Islet precursor cell (in vitro differentiated cells): ENCODE data around the gene LIN28B.

Experiments
- DNase-seq: peaks from one replicate; pipeline ENCODE4 v3.0.0-alpha.2; 2018

The LIN28B gene

DNA sequence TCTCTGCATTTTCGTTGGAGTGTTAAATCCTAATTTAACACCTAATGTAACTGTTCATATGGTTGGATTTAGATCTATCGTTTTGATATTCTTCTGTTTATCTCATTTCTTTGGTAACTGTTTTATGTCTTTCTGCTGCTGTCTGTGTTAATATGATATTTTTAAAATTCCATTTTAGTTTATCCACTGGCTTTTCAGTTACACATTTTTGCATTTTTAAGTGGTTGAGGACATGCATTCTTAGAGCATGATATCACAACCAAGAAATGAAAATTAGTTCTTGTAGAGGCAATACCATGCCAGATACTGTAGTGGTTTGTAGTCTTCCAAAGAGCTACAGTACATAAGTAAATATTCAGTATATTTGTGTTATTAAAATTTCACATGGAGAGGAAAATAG lies 58.6 kb downstream of the LIN28B start:
- DNase-seq: no peak

DNA sequence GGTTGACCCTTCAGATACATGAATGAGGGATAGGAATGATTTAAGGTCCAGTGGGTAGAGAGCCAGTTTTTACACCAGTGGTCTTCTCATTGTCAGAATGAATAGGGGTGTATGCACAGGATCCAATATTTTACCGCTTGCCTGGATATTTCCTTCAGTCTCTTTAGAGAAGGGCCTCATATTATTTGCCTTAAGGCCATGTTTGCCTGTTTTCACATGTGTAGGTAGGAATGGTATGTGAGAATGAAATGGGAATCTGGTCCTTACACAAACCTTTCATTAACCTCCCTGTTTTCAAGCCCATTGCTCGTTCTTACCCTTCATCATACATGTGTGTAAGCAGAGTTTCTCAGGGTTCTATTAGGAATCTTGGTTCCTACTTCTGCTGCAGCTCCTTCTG lies 62.4 kb downstream of the LIN28B start:
- no peak for DNase-seq

DNA sequence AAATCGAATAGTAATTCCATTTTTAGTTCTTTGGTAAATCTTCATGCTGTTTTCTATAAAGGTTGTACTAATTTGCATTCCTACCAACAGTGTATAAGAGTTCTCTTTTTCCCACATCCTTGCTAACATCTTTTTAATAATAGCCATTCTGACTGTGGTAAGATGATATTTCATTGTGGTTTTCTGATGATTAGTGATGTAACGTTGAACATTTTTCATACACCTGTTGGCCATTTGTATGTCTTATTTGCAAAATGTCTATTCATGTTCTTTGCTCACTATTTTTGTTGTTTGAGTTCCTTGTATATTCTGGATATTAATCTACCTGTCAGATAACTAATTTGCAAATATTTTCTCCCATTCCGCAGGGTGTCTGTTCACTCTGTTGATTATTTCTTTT lies 64.5 kb downstream of the LIN28B start:
- DNase-seq: no peak

DNA sequence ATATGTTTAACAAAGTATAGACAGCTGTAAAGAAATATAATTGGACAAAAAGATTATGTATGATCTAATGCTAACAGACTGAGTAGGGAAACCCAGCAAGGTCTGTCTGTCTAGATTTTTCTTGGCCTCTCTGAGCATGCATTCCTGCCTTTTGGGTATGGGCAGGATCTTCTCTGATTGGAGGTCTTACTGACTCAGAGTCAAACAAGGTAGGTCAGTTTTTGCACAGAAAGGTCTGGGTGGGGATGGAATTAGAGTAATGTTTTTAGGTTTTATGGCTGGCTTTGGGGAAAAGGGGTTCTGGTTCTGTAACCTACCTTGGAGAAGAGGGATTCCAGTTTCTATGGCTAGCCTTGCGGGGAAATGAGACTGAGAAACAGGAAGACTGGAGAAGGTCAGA lies 65.5 kb downstream of the LIN28B start:
- peak; percentile 67 for DNase-seq

DNA sequence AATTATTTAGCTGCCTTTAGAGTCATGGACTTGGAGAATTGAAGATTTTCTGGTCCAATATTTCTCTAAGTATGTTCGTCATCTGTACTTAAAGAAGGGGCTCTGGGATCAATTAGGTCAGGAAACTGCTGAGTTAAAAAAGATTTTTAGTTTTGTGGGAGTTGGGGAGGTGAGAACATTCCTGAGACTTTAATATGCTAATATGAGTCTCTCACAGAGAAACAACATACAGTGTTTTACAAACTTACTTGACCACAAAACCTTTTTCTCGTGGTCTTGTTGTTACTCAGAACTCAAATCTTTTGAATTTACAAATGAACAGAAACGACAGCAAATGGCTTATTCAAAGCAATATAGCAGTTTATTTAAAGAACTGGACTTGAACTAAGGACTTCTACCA lies 67.9 kb downstream of the LIN28B start:
- DNase-seq: no peak

DNA sequence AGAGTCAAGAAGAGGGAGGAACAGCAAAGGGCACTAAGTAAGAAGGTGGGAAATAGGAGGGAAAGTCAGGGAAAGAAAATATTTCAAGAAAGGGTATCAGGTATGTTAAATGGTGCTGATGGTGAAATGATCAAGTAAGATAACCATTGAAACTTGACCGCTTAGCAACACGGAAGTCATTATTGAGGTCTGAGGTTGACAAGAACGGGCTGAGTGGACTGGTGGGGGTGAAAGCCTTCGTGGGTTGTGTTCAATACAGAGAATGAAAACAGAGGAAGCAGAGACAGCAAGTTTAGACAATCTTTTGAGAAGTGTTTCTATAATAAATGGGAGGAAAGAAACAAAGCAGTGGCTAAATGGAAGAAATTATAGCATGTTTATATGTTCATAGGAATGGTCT lies 72.0 kb downstream of the LIN28B start:
- DNase-seq: no peak

DNA sequence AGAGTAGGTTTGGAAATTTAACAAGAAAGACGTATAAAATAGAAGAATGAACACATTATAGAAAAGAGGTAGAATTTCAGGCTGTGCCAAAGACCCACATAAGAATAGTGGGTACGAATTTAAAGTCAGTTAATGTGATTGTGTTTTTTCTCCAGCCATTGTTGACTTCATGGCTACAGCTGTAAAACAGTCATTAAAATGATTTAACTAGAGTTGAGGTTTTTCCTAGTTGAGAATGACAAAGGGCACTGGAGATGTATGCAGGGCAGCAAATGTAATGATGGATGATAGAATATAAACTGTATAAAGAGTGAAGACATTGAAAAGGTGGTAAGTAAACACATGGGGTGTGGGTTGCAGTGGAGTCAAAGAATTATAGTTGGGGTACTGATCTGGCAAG lies 72.7 kb downstream of the LIN28B start:
- DNase-seq: no peak

DNA sequence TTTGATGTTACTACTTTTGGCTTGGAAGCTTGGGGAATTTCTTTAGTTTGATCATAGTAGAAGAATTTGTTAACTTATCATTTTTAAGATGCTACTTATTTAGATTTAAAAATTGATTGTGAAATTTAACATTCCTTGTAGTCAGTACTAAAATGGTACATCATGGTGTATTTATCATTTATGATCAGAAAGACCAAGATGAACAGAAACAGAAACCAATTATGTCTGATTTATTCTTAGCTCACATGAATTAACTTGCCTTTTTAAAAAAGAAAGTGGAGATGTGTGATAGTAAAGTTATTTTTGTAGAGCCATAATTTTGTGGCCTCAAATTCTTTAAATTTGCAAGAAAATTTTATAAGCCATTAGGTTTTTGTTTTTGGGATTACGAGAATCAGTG lies 77.6 kb downstream of the LIN28B start:
- DNase-seq: no peak

DNA sequence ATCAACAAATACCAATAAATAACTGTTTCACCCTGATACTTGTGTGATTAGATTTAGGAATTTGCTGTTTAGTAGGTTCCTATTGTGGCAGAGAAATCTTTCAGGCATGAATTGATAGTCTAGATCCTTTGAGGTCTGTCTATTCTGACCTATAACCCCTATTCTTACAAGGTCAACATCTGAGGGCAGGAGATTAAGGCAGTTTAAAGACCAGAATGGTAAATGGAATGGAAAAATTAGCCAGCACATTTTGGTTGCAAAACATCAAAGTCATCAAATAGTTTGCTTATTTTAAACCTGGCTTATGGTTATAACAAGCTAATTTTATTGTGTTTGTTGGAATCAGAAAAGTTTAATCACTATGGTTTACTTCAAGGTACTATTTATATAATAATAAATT lies 78.4 kb downstream of the LIN28B start:
- no peak for DNase-seq

DNA sequence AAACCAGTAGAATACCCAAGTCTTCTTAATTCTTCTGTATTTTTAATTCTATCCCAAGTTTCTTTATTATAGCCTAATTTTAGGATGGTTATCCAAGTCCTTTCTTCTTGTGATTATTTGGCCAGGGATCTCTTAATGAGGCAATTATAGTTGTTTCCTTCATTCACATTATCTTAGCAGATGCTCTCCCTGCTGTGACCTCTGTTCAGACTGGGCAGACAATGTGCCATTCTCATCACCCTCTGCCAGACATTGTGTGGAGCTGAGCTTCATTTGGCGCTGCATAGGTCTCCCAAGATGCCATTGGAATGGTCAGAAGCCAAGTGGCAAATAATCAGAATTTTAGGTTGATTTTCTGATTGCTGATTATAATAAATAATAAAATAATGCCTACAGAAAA lies 79.4 kb downstream of the LIN28B start:
- DNase-seq: no peak

DNA sequence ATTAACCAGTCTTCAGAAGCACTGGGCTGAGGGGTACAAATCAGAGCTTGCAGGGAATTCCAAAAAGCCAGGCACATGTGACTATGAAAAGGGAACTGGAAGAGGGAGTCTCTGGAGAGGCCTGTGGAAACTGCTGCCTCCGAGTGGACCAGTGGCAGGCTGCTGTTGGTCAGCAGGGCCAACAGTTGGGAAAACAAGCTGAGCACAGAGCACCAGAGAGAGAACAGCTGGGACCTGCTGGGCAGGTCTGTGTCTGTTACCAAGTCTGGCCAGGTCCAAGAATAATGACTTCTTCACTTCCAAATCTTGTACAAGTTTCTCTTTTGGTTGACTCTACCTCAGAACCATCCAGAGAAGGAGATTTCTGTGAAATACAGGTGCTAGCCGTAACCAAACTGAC lies 81.4 kb downstream of the LIN28B start:
- DNase-seq: peak; percentile 87

DNA sequence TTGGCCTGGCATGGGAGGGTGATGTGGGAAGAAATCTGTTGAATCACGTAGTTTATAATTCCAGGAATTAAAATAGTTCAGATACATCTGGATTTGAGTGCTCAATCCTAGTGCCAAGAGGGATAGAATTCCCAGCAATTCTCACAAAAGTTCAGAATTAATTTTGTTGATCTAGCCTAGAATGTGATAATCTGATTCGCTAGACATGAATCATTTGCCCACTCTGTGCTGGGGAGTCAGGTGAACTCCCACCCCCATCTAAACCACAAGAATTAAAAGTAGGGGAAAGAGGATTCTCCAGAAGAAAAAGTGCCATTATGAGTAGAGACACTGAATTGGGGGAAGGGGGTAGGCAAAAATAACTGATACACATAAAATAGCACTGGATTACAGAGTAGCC lies 85.0 kb downstream of the LIN28B start:
- no peak for DNase-seq

DNA sequence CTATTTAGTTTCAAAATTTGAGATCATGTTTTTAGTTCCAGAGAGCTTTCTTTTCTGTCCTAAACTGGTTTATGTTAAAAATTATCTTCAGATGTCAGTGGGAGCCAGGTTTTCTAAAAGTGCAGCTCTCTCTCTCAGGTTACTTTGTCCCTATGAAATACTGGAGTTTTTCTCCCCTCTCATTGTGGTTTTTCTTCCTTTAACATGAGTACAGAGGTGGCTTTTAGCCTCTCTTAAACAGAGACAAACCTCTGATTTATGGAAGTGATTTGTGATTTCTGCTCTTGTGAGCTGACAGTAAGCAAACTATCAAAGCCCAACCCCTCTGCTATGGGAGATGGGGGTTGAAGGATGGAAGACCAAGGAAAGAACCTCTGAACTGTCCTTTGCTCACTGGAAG lies 85.7 kb downstream of the LIN28B start:
- no peak for DNase-seq

DNA sequence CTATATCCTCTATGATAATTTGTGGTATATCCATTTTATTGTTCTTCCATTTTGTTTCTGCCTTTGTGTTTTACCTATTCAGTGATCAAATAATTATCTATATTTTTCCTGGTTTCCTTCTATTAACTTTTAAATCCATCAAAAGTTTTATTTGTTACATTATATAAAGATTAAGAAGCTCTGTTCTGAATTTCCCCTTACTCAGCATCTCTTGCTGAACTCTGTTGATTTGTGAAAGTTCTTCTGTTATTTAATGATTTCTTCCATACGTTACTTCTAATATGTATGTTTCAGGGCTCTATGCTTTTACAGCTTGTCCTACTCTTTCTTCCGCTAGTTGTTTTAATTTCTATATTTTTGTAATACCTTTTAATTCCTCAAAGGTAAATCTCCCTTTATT lies 87.1 kb downstream of the LIN28B start:
- no peak for DNase-seq

DNA sequence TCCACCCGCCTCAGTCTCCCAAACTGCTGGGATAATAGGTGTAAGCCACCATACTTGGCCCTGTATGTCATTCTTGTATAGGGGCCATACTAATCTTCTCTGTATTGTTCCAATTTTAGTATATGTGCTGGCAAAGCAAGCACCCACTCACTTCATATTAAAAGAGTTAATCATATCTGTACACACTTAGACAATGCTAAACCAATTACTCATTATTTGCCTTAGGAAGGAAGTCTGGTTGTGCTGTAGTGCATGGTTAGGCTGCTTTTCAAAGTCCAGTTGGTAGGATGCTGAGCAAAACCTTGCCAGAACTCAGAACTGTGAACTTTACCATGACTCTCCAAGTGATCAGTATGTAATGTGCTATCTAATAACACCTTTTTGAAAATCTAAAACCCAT lies 88.6 kb downstream of the LIN28B start:
- no peak for DNase-seq

DNA sequence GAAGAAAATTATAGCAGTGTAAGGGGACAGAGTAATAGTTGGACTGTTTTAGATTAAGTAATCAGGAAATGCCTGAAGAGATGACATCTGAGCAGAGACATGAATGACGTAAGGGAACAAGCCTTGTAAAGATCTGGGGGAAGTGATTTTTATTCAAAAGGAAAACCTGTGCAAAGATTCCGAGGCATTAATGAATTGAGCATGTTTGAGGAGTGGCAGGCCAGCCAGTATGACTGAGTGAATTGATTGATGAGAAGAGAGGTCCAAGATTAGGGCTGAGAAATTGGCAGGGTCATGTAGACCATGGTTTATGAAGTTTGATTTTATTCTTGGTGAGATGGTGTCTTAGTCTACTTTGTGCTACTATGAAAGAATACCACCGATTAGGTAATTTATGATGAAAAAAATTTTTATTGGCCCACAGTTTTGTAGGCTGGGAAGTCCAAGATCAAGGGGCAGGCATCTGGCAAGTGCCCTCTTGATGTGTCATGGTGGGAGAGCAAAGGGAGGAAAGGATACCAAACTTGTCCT lies 95.1 kb downstream of the LIN28B start:
- no peak for DNase-seq

DNA sequence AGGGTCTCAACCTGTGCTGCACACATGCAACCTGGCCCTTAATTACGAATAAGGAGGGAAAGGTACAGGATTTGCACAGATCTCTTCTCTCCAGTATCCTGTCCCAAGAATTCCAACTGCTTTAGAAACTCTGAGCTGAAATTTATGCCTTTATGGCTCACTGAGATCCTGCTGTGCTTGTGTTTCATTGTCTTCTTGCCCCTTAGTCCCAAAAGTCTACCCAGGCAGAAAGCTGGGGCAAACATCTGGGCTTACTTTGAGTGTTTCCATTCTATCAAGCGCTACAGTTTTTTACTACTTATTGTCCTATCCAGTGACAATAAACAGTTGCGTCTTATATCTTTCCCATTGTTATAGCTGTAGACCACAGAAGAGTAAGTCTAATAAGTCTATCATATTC lies 99.7 kb downstream of the LIN28B start:
- no peak for DNase-seq

DNA sequence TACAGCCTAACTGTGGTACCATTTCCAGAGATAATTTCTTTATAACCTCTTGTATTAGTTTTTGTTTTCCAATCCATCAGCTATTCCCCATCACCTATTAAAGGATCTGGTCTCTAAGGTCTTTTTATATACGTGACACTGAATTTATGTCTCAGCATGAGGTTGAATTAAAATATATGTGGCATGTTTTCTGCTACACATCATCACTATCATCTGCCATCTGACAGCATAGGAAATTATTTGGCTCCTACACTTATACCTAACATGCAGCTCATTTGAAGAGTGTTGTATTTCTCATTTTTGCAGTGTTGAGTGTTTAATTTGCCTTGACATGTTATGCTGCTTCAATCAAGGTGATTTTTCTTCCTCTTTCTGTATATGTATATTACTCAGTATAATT lies 100.3 kb downstream of the LIN28B start:
- no peak for DNase-seq

DNA sequence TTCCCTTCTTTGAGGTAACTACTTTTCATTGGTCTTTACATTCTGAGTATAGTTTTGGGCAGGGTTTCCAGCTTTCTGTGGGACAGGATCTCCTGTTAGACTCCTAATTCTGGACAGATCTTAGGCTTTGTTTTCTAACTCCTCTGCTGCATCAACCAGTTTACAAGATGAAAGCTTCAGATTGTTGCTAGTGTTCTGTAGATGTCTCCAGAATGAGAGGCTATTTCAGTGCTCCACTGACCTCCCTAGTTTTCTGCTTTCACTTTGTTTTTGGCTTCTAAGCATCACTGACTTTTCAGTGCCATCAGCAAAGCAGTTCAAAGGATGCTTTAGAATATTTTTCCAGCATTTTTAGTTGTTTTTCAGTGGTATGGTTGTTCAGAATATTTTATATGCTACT lies 101.4 kb downstream of the LIN28B start:
- DNase-seq: no peak

DNA sequence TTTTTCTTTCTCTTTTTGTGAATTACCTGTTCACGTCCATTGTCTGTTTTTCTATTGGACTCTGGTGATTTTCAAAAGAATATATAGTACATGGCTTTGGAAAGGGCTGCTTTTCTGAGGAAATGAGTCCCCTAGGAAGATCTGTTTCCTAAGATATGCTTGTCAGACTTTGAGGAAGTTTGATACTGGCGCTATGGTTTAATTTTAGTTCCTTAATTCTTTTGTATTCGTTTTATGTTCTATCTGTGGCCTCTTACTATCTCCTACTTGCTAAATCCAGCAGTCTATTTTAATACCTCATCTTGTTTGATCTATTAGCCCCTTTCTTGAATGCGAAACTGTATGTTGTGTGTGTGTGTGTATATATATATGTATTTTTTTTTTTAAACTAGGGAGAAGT lies 101.9 kb downstream of the LIN28B start:
- DNase-seq: no peak

DNA sequence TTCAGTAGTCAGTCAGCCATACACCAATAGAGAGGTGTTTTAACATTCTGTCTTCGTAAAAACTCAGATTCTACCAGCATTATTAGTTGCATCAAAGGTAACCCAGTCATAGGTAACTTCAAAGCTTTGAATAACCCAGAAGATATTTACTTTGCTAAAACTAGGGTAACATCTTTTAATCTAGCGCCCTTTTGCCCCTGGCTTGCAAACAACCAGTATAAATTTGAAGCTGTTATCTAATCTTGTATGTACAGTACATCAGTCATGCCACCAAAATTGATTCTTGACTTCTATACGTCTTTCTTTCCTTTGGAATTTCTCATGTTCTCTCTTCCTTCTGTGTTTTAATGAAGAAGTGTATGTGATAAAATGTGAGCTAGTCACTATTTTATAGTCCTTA lies 109.3 kb downstream of the LIN28B start:
- no peak for DNase-seq

DNA sequence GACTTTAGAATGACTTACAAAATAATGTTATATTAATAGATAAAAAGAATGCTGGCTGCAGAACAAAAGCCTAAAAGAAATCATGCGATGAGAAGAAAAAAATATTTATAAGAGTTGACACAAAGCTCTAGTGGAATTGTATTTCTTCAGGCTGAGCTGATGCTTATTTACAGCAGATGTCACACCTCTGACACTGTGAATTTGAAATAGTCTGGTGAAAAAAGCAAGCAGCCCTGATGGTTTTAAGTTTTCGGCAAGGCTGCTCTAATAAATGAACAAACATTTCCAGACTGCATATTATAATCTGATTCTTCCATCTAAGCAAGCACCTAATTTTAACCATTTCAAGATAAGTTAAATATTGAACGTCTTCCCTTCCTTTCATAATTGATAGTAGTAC lies 109.9 kb downstream of the LIN28B start:
- no peak for DNase-seq

DNA sequence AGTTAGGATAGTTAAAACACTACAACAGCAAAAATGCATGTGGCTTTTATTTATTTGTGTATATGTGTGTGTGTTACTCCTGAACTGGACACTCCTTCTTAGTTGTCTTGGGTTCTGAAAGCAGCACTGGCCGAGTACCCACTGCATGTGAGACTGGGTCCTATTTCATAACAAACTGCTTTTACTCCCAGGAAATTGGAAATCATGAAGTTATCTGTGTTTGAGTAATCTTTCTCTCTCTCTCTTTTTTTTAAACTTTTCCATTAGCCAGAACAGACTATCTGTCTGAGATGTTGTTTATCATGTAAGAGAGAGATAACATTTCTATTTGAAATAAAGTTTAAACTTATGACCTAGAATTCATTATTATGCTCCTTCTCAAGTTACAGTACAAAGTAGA lies 110.4 kb downstream of the LIN28B start:
- no peak for DNase-seq

DNA sequence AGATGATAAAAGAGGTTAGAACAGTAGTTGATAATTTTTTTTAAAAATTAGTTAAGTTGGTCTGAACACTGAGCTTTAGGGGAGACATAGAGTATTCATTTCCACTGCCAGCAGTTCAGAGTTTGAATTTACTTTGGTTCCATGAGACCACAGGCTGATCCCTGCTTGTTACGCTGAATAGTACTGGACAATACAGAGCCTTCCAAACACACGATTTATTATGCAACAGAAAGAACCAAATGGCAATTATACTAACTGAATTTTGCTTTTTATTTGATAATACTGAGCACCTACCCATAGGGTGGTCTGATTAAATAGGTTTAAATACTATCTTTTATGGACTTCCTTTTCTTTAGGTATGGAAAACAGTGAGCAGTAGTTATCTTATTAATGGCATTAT lies 111.5 kb downstream of the LIN28B start:
- no peak for DNase-seq

DNA sequence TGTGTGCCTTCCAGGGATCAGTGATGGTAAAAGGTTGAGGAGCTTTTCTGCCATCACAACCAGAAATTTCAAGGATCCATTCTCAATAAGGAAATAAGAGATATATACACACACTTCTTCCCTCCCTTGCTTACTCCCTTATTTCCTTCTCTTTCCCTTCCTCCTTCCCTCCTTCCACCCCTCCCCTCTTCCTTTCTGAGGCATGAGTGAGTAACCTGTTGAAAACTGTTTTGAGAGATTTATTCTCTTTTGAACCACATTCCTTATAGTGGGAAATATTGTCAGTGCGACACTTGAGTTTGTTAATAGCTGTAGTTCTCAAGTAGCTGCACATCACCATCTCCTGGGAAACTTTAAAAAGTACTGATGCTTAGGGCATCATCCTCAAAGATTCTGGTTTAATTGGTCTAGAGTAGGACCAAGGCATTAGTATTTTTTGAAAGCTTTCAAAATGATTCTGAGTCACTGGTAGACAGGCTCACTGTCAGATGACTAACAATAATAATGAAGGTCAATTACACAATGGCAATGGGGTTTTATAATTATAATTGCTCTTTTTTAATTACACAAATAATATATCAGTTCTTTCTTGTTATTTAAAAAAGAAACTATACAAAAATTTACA lies 113.0 kb downstream of the LIN28B start:
- no peak for DNase-seq

DNA sequence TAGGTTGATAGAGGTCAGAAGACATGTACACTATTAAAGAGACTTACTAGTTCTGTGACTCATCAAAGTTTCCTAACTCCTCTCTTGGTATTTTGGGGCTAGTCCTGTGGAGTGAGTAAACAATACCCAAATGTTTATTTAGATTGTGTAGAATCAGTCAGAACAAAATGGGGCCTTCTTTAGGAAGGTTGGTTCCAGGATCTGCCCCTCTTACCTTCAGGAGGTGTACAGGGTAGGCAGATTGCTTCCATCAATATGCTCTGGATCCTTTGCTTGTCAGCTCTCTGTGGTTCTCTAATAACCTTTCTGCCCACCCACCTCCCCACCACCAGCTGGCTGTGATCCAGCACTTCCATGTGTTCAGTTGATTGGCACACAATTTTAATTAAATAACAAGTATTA lies 115.9 kb downstream of the LIN28B start:
- DNase-seq: no peak
